Muscle layer of colon (tissue), 2 donors: ENCODE data around the gene PPFIBP1.

Experiments
- H3K27ac ChIP-seq: one replicate; pipeline ENCODE4 v1.7.0; 2013; ENCODE audit warnings: low read depth, mild to moderate bottlenecking, low read length, moderate library complexity
- H3K27me3 ChIP-seq, 2 donors: one replicate each; pipeline ENCODE4 v1.7.0; 2013; ENCODE audit warnings: low read length in 2 of 2, mild to moderate bottlenecking in 2 of 2; ENCODE audit not compliant: insufficient read depth in 2 of 2, control insufficient read depth in 1 of 2
- H3K36me3 ChIP-seq: one replicate; pipeline ENCODE4 v1.7.0; 2013; ENCODE audit warnings: mild to moderate bottlenecking, low read length; ENCODE audit not compliant: insufficient read depth
- H3K4me1 ChIP-seq: one replicate; pipeline ENCODE4 v1.7.0; 2013; ENCODE audit warnings: mild to moderate bottlenecking, low read length; ENCODE audit not compliant: insufficient read depth
- H3K4me3 ChIP-seq, 2 donors: one replicate each; pipeline ENCODE4 v1.7.0; 2013; ENCODE audit warnings: low read length in 2 of 2, low read depth in 1 of 2, mild to moderate bottlenecking in 1 of 2, moderate library complexity in 1 of 2
- H3K9ac ChIP-seq: one replicate; pipeline ENCODE4 v1.7.0; 2013; ENCODE audit warnings: low read length
- H3K9me3 ChIP-seq: one replicate; pipeline ENCODE4 v1.7.0; 2013; ENCODE audit warnings: mild to moderate bottlenecking, low read length
- donor health status: abdominal sarcoma.
- donor health status: Adenocarcinoma of cecum.

The PPFIBP1 gene

DNA sequence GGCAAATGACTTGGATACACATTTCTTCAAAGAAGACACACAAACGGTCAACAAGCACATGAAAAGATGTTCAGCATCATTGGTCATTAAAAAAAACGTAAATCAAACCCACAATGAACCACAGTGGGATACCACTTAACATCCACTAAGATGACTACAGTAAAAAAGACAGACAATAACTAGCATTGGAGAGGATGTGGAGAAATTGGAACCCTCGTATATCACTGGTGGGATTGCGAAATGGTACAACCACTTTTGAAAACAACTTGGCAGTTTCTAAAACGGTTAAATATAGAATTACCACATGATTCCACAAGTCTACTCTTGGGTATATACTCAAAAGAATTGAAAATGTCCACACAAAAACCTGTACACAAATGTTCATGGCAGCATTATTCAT is 25.2 kb upstream of the PPFIBP1 start:
- Histone ChIP-seq H3K9me3 (no peaks in the 10 kb centered on the region), H3K4me1 (no peaks in the 10 kb centered on the region), H3K27me3 (no peaks in the 10 kb centered on the region), H3K9ac (no peak overlapping the region), H3K27ac (no peak overlapping the region), H3K36me3 (no peaks in the 10 kb centered on the region), H3K4me3 (no peak overlapping the region)

GRCh38 chr12:27499377-27499776 is 24.6 kb upstream of the PPFIBP1 start:
- Histone ChIP-seq H3K9ac (no peak overlapping the region), H3K27ac (no peak overlapping the region), H3K9me3 (no peaks in the 10 kb centered on the region), H3K36me3 (no peaks in the 10 kb centered on the region), H3K27me3 (no peaks in the 10 kb centered on the region), H3K4me3 (no peak overlapping the region), H3K4me1 (no peaks in the 10 kb centered on the region)

GRCh38 chr12:27500546-27500945 is 23.5 kb upstream of the PPFIBP1 start:
- Histone ChIP-seq H3K4me3 (no peak overlapping the region), H3K4me1 (no peaks in the 10 kb centered on the region), H3K36me3 (no peaks in the 10 kb centered on the region), H3K9ac (no peak overlapping the region), H3K27me3 (no peaks in the 10 kb centered on the region), H3K27ac (no peak overlapping the region), H3K9me3 (no peaks in the 10 kb centered on the region)

GRCh38 chr12:27502021-27502435 is 22.0 kb upstream of the PPFIBP1 start:
- no peaks in the 10 kb centered on the region for H3K36me3 ChIP-seq
- H3K4me1 ChIP-seq = no peaks in the 10 kb centered on the region
- H3K9me3 ChIP-seq = no peaks in the 10 kb centered on the region
- H3K27ac ChIP-seq = no peak overlapping the region
- H3K4me3 ChIP-seq = no peak overlapping the region
- no peaks in the 10 kb centered on the region for H3K27me3 ChIP-seq
- no peak overlapping the region for H3K9ac ChIP-seq

GRCh38 chr12:27504507-27504906 is 19.5 kb upstream of the PPFIBP1 start:
- Histone ChIP-seq H3K9me3 (no peaks in the 10 kb centered on the region), H3K27ac (no peak overlapping the region), H3K27me3 (no peaks in the 10 kb centered on the region), H3K4me3 (no peak overlapping the region), H3K36me3 (no peaks in the 10 kb centered on the region), H3K9ac (no peak overlapping the region), H3K4me1 (no peaks in the 10 kb centered on the region)

DNA sequence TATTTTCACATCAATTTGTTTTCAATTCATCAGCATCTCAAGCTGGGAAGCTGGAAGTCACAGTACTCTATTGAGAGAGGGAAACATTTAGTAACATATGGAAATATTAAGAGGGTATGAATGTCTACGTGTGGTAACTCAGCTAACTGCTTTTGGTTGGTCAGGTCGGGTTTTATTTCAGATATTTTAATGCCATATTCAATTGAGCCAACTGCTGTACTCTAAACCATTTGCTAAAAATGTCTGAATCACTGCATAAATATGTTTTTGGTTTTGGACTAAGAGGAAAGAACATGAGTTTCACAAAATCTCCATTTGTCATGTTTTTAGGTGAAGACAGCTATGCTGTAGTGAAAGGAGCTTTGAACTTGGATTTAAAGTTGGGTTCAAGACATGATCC is 18.9 kb upstream of the PPFIBP1 start:
- Histone ChIP-seq H3K9me3 (no peaks in the 10 kb centered on the region), H3K27me3 (no peaks in the 10 kb centered on the region), H3K9ac (no peak overlapping the region), H3K36me3 (no peaks in the 10 kb centered on the region), H3K4me3 (no peak overlapping the region), H3K27ac (no peak overlapping the region), H3K4me1 (no peaks in the 10 kb centered on the region)

DNA sequence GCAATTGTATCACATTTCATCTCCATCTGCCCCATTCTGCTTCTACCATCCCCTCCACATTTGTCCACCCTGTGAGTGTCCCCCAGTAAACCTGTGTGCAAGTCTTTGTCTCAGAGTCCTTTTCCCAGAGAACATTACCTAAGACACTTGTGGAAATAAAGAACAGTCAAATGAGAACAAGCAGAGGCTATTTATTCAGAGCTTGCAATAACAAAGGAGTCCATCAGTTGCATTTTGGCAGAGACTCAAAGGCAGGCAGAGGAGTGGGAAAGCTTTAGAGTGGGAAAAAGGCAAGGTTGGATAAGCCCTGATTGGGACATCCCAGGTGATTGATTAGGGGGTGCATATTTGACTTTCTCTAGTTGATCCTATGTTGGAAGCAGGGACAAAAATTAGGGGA is 18.2 kb upstream of the PPFIBP1 start:
- H3K4me1 ChIP-seq = no peaks in the 10 kb centered on the region

DNA sequence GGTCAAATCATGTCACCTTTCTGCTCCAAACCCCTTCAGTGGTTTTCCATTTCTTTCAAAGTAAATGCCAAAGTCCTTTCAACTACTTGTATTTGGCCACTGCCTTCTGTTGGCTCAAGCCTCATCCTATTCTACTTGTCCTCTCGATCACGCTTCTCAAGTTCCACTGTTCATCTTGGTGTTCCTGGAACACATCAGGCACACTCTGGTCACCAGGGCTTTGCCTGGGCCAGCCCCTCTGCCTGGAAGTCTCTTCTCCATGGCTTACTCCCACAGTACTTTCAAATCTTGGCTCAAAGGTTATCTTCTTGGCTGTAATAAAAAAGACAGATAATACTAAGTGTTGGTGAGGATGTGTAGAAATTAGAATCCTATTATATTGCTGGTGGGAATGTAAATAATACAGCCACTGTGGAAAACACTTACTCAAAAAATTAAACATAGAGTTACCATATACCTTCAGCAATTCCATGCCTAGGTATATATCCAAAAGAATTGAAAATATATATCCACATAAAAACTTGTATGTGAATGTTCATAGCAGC is 17.3 kb upstream of the PPFIBP1 start:
- no peaks in the 10 kb centered on the region for H3K27me3 ChIP-seq
- no peak overlapping the region for H3K4me3 ChIP-seq
- no peak overlapping the region for H3K27ac ChIP-seq
- no peaks in the 10 kb centered on the region for H3K36me3 ChIP-seq
- peaks cover 8% of the 10 kb centered on the region for H3K4me1 ChIP-seq
- H3K9ac ChIP-seq = no peak overlapping the region
- no peaks in the 10 kb centered on the region for H3K9me3 ChIP-seq

More for the DNA sequence above, 18.2 kb upstream of the PPFIBP1 start:
- H3K27ac ChIP-seq = no peak overlapping the region
- no peaks in the 10 kb centered on the region for H3K36me3 ChIP-seq
- no peak overlapping the region for H3K4me3 ChIP-seq
- no peaks in the 10 kb centered on the region for H3K9me3 ChIP-seq
- no peaks in the 10 kb centered on the region for H3K27me3 ChIP-seq
- no peak overlapping the region for H3K9ac ChIP-seq

DNA sequence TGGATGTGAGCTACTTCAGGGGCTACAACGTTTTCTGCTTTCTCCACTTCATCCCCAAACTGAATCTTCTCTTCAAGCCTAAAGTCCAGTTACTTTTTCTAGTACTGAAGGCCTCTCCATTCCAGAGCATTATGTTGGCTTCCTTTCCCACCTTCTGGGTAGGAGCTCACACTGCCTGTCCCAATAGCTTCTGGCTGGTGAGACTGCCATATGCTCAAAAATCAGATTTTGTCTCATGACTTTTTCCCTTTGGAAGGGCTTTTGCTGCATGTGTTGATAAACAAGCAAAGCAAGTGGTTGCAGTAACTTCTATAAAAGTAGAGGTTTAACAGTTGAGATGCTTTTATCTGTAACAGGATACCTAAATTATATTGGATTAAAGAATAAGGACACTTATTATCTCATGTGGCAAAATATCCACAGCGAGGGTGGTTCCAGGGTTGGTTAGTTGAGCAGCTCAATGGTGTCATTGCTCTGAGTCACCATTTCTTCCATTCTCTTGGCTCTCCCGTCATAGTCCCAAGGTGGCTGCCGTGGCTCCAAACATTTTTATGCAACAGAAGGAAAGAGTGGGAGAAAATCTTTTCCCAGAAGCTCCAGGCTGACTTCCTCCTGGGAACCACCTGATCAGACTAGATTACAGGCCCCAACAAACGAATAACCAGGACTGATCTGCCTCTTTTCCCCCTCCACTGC is 15.1 kb upstream of the PPFIBP1 start:
- Histone ChIP-seq H3K27ac (no peak overlapping the region), H3K9me3 (no peaks in the 10 kb centered on the region), H3K36me3 (no peaks in the 10 kb centered on the region), H3K4me3 (no peak overlapping the region), H3K27me3 (no peaks in the 10 kb centered on the region), H3K9ac (no peak overlapping the region), H3K4me1 (peaks cover 8% of the 10 kb centered on the region)

DNA sequence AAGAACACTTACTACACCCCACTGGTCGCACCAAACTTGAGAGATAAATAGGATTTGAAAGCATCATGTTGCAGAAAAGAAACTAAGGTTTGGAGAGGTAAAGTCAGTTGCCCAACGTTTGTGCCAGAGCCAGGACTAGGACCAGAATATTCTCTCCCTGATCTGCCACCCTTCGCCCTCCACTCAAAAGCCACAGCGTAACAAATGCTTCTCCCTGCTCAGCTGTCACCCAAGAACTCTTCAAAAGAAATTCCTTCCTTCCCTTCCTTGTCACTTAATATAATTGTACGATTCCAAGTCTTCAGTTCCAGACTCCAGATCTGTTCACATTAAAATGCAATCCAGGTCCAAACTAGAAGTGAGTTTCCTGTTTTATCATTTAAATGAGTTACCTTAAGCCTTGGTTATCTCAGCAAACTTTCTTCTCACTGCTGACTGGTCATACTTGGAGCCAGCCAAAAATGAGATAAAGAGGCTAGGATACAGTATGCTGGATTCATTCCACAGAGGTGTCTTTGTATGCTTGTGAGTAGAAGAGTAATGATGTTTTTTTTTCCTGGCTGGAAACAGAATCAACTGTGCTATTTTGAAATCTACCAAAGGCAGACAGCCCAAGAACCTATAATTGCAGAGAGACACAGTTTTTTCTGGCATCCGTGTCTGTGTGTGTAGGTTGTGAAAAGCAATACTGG is 12.8 kb upstream of the PPFIBP1 start:
- Histone ChIP-seq H3K36me3 (no peaks in the 10 kb centered on the region), H3K4me3 (no peak overlapping the region), H3K9me3 (no peaks in the 10 kb centered on the region), H3K9ac (no peak overlapping the region), H3K27me3 (no peaks in the 10 kb centered on the region), H3K27ac (no peak overlapping the region), H3K4me1 (peaks cover 8% of the 10 kb centered on the region)

GRCh38 chr12:27511723-27512045 is 12.3 kb upstream of the PPFIBP1 start:
- H3K4me3 ChIP-seq = no peak overlapping the region
- no peaks in the 10 kb centered on the region for H3K9me3 ChIP-seq
- H3K9ac ChIP-seq = no peak overlapping the region
- H3K36me3 ChIP-seq = no peaks in the 10 kb centered on the region
- no peak overlapping the region for H3K27ac ChIP-seq
- H3K4me1 ChIP-seq = peaks cover 8% of the 10 kb centered on the region
- no peaks in the 10 kb centered on the region for H3K27me3 ChIP-seq
